GM23248 (cell line): ENCODE data around the gene IGSF22.

Source experiments
- EZH2 ChIP-seq: fragments of 200-600 bp; sonication (generic); IDR thresholded peaks from 2 replicates; pipeline ENCODE4 v1.6.1; 2018; ENCODE audit warnings: antibody characterized with exemption, mild to moderate bottlenecking; ENCODE audit not compliant: insufficient read depth, poor library complexity, severe bottlenecking
- EZH2phosphoT487 ChIP-seq: fragments of 200-600 bp; sonication (generic); IDR thresholded peaks from 2 replicates; pipeline ENCODE4 v1.6.1; 2018; ENCODE audit warnings: antibody characterized with exemption, moderate library complexity, mild to moderate bottlenecking, low read depth; ENCODE audit not compliant: insufficient read depth

GRCh38 chr11:18772211-18772610, 46.2 kb upstream of the IGSF22 start:
- TF ChIP-seq EZH2 (no peak), EZH2phosphoT487 (no peak)
